HepG2 (cell line): ENCODE measurements around the gene SHE. TPM values are rescaled to one million over a fixed set of nuclear protein-coding genes. Genes with fewer than 3 reads are reported as not detected.

Experiments used
- ATAC-seq: fragments of 200-7000 bp; cut with Tn5 transposase; 3 replicates; pipeline ENCODE4 v1.9.1; 2020; ENCODE audit warnings: mild to moderate bottlenecking, moderate library complexity
- BruUV-seq: library from RNA; stranded (reverse); fragments of 400-500 nt; replicated peaks from 2 replicates; lab custom pipeline; 2021; lab: Mats Ljungman, UMichigan
- CTCF ChIA-PET: fragments of 300-600 bp; formaldehyde crosslinking; extraction: SDS; loops from one replicate; lab custom pipeline; 2021; ENCODE audit warnings: low total read pairs, inconsistent platforms, low intra/inter-chr PET ratio; lab: Yijun Ruan, JAX
- POLR2A ChIA-PET: fragments of 350-600 bp; sonication (Branson Sonifier 250); formaldehyde crosslinking; loops from one replicate; lab custom pipeline; 2020; ENCODE audit warnings: antibody characterized with exemption, inconsistent platforms; lab: Yijun Ruan, JAX
- DNase-seq: peaks from one replicate; pipeline ENCODE4 v3.0.0-alpha.2; 2015; ENCODE audit warnings: low spot score
- FAIRE-seq: peaks from 3 replicates; lab custom pipeline; 2011; peaks lifted over from hg19 to GRCh38; lab: Jason Lieb, UNC
- H2AFZ ChIP-seq: one replicate; pipeline ENCODE4 v1.6.1; 2011; ENCODE audit warnings: low read length, inconsistent platforms
- H3K27ac ChIP-seq: fragments of 300-600 bp; 3 replicates; pipeline ENCODE4 v1.8.0; 2011; ENCODE audit warnings: mixed run types, mild to moderate bottlenecking, mixed read lengths, low read length, inconsistent platforms; ENCODE audit not compliant: insufficient read depth; ENCODE audit errors: extremely low read length
- H3K27me3 ChIP-seq, 2 experiments: fragments of 200-600 bp in 1 of 2; 2 replicates in 1 of 2; 3 replicates in 1 of 2; pipeline versions ENCODE4 v1.6.0 to v1.8.0; 2011; ENCODE audit warnings: low read length in 2 of 2, mild to moderate bottlenecking in 2 of 2, moderate library complexity in 2 of 2, inconsistent platforms in 1 of 2; ENCODE audit not compliant: insufficient read depth in 2 of 2, control insufficient read depth in 1 of 2
- H3K36me3 ChIP-seq, 2 experiments: fragments of 200-600 bp in 1 of 2; replicated peaks in 1 of 2; 2 replicates in 1 of 2; 3 replicates in 1 of 2; pipeline versions ENCODE4 v1.5.1 to v1.8.0; 2011; ENCODE audit warnings: low read length in 2 of 2, inconsistent platforms in 1 of 2; ENCODE audit not compliant: insufficient read depth in 2 of 2, control insufficient read depth in 1 of 2
- H3K4me1 ChIP-seq: 2 replicates; pipeline ENCODE4 v1.5.1; 2012; ENCODE audit warnings: low read length, inconsistent platforms; ENCODE audit not compliant: insufficient read depth
- H3K4me2 ChIP-seq: 2 replicates; pipeline ENCODE4 v1.6.0; 2011; ENCODE audit warnings: low read depth, low read length, inconsistent platforms
- H3K4me3 ChIP-seq, 3 experiments: fragments of 200-600 bp in 1 of 3; sonication (generic), shearing (Covaris generic) in 1 of 3; replicated peaks in 1 of 3; 2 replicates each; pipeline ENCODE4 v1.5.1; 2011 to 2016; ENCODE audit warnings: low read length in 3 of 3, inconsistent platforms in 2 of 3, low read depth in 2 of 3, mild to moderate bottlenecking in 2 of 3, control low read depth in 1 of 3, mixed read lengths in 1 of 3; ENCODE audit not compliant: insufficient read depth in 1 of 3
- H3K79me2 ChIP-seq: one replicate; pipeline ENCODE4 v1.6.1; 2011; ENCODE audit warnings: low read length, inconsistent platforms; ENCODE audit not compliant: insufficient read depth
- H3K9ac ChIP-seq: 2 replicates; pipeline ENCODE4 v1.6.0; 2011; ENCODE audit warnings: mild to moderate bottlenecking, low read depth, low read length, inconsistent platforms; ENCODE audit not compliant: insufficient read depth
- H3K9me3 ChIP-seq: 2 replicates; pipeline ENCODE4 v1.5.1; 2012; ENCODE audit warnings: mild to moderate bottlenecking, low read length
- H4K20me1 ChIP-seq: 2 replicates; pipeline ENCODE4 v1.6.0; 2011; ENCODE audit warnings: inconsistent platforms, mild to moderate bottlenecking, low read length, moderate library complexity; ENCODE audit not compliant: insufficient read depth
- HDAC1 ChIP-seq: sonication (generic); formaldehyde crosslinking; IDR thresholded peaks from 2 replicates; pipeline ENCODE4 v1.5.1; 2020; ENCODE audit warnings: mild to moderate bottlenecking, missing genetic modification reagents
- HNRNPH1 ChIP-seq: fragments of 200-400 bp; formaldehyde crosslinking; optimal IDR thresholded peaks from 2 replicates; pipeline ENCODE3; 2017; ENCODE audit warnings: mild to moderate bottlenecking, low read depth, low read length
- KLF15 ChIP-seq: sonication (generic); formaldehyde crosslinking; IDR thresholded peaks from 2 replicates; pipeline ENCODE4 v1.8.1; 2023; ENCODE audit warnings: borderline replicate concordance, mild to moderate bottlenecking, inconsistent platforms, missing genetic modification reagents, mixed read lengths
- MED1 ChIP-seq: sonication (generic); formaldehyde crosslinking; IDR thresholded peaks from 2 replicates; pipeline ENCODE4 v1.4.0; 2020; ENCODE audit warnings: missing genetic modification reagents
- MTERF4 ChIP-seq: sonication (generic); formaldehyde crosslinking; IDR thresholded peaks from 2 replicates; pipeline ENCODE4 v1.8.0; 2023; ENCODE audit warnings: mild to moderate bottlenecking, missing genetic modification reagents
- PLSCR1 ChIP-seq: sonication (generic); formaldehyde crosslinking; IDR thresholded peaks from 2 replicates; pipeline ENCODE4 v1.5.0; 2020; ENCODE audit warnings: missing genetic modification reagents, mild to moderate bottlenecking, borderline replicate concordance
- ZNF407 ChIP-seq: sonication (generic); formaldehyde crosslinking; IDR thresholded peaks from one replicate; pipeline ENCODE4 v1.5.1; 2020; ENCODE audit warnings: mild to moderate bottlenecking, missing genetic modification reagents; ENCODE audit errors: not compliant biosample characterization
- ZNF589 ChIP-seq: sonication (generic); formaldehyde crosslinking; conservative IDR thresholded peaks from 2 replicates; pipeline ENCODE4 v1.8.0; 2022; ENCODE audit warnings: mild to moderate bottlenecking, moderate library complexity, missing genetic modification reagents
- ZSCAN9 ChIP-seq: IDR thresholded peaks from 2 replicates; pipeline ENCODE4 v1.6.1; 2016; ENCODE audit warnings: borderline replicate concordance
- WGBS: methylation state at CpG from one replicate; pipeline ENCODE4 v1.1.6; 2017; ENCODE audit warnings: low lambda C conversion rate; 5-methylcytosine and 5-hydroxymethylcytosine counted together
- in situ Hi-C: cut with HindIII; loops from 2 replicates; pipeline ENCODE4 v1.10.0; 2017; ENCODE audit warnings: low pct_unique_long_range_greater_than_20kb; ENCODE audit not compliant: extremely low pct_ligation_motif_present
- intact Hi-C: fragments of 100-400 bp; cut with micrococcal nuclease; formaldehyde crosslinking; loops from one replicate; pipeline ENCODE4 v1.10.0; 2022; ENCODE audit not compliant: unreplicated experiment
- polyA plus RNA-seq, 8 experiments: library from polyadenylated mRNA; depleted of rRNA in 3 of 8; stranded (reverse) in 7 of 8; unstranded in 1 of 8; fragments of >200 nt; fragmentation: Illumina TruSeq in 4 of 8; extraction: Trizol in 4 of 8; gene quantifications; 2 replicates each; pipeline versions ENCODE4 v1.2.1 to v1.2.3, GENCODE V29; 2011 to 2016; ENCODE audit warnings: low read depth in 4 of 8, missing spikeins in 1 of 8, mixed read lengths in 1 of 8; ENCODE audit not compliant: insufficient read depth in 1 of 8
- total RNA-seq, 5 experiments: library from RNA; depleted of rRNA; stranded (reverse); fragments of >200 nt; fragmentation: Illumina TruSeq; extraction: Trizol; gene quantifications; 2 replicates each; pipeline ENCODE4 v1.2.3, GENCODE V29; 2016; ENCODE audit warnings: low read depth in 1 of 5

Gene SHE
- total and polyA plus RNA-seq, 2 of the 13 experiments (the other 11 are each of a cell fraction or from before 2014, with no cell fraction given): not detected

- TF ChIP-seq MTERF4 (CRISPR knock-in tag): no peak
These were observed 45.8 kb upstream of the SHE start (continued) for GRCh38 chr1:154548028-154548427.

- Histone ChIP-seq H3K27me3 (peaks cover 0 to 15% of the 10 kb centered on the region in 2 experiments; a peak in 1 of 5 replicates), H3K4me2 (peak overlapping the region; percentile 61), H2AFZ (no peak overlapping the region), H3K4me1 (peaks cover 27% of the 10 kb centered on the region), H3K9me3 (no peaks in the 10 kb centered on the region), H3K36me3 (peaks cover 14 to 33% of the 10 kb centered on the region in 2 experiments), H3K27ac (no peak overlapping the region), H3K79me2 (no peaks in the 10 kb centered on the region), H3K4me3 (peak overlapping the region in 1 of 3 experiments; percentile 5; a peak in 1 of 6 replicates), H4K20me1 (no peaks in the 10 kb centered on the region), H3K9ac (no peak overlapping the region)
- BruUV-seq: no TSS peak
- ChIA-PET CTCF (interaction anchor here (1.8 to 1.9 kb wide), 2 partner anchors 13 to 68 kb away, joined by 14 to 22 read pairs; no protein-coding TSS in a partner anchor), POLR2A (interaction anchor here (0.8 to 1.5 kb wide), 3 partner anchors 10 to 68 kb away, joined by 3 to 6 read pairs (median 4); no protein-coding TSS in a partner anchor)
- no peak for TF ChIP-seq ZNF589
- TF ChIP-seq ZSCAN9 (CRISPR knock-in tag): no peak
- no peak for TF ChIP-seq HNRNPH1
- TF ChIP-seq KLF15: no peak
- no peak for TF ChIP-seq PLSCR1 (CRISPR knock-in tag)
- TF ChIP-seq ZNF407 (CRISPR knock-in tag): no peak
- TF ChIP-seq MED1 (CRISPR knock-in tag): no peak
- 0 out of 2 replicates have a peak, but pooled peaks have one; percentile 0 for TF ChIP-seq HDAC1
- intact Hi-C loops: no loop called here
- in situ Hi-C loops: loop anchor here (5.0 kb wide), 1 partner anchor 60 kb away; no protein-coding TSS in a partner anchor
- no peak for DNase-seq
- WGBS: 16% methylated on average over 11 of the region's 11 CpGs
- peak; percentile 63 for ATAC-seq
- no peak for FAIRE-seq
These were observed 45.0 kb upstream of the SHE start for GRCh38 chr1:154547105-154547732.
